ENCODE data around the gene CTR9. TPM values are rescaled to one million over a fixed set of nuclear protein-coding genes. Genes with fewer than 3 reads are reported as not detected.

The CTR9 gene
- total RNA-seq, 2 donors from 2014 or later = 34.0 to 47.4 TPM

DNA sequence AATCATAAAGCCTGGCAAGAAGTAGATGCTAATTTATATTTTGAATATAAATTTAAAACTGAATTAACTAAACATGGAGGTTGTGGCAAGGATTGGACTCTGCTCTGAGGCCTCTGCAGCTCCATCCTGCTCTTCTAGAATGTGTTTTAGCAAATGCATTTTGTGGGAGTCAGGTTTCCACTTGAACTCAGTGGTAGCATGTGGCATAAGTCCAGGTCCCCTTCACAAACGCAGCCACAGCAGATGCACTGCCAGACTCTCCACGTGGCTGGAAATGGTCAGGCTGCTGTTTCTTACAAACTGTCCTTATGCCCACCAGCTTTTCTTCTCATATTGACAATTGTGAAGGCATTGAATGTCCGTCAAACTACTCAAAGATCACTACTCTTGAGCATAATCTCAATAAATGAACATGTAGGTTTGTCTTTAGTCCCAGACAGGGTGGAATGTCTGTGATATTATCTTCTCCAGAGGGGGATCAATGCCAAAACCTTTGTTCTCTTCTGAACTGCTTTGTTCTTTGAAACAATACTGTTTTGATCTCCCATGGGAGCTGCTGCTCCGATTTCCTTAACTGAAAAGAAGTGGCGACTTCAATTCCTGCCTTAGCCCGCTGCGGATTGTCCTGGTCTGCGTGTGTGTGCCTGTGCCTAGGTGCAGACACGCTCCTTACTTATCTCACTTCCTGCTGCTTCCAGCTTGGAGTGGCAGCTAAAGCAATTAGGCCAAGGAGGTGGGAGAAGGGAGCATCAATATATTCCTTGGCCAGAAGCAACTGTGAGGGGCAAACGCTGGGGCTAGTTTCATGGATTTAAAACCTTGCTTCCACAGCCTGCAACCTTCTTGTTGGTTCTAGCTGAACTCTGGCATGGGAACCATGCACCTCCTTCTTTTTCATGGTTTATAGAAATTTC, 33.4 kb downstream of the CTR9 start:
- Mint-ChIP-seq H3K4me3 (no peak overlapping the region), H3K27me3 (no peaks in the 10 kb centered on the region), H3K36me3 (ENCODE audit: low read depth) (no peaks in the 10 kb centered on the region), H3K4me1 (no peaks in the 10 kb centered on the region), H3K9me3 (no peaks in the 10 kb centered on the region), H3K27ac (no peak overlapping the region)
- ATAC-seq (replicated peaks) = no peak

DNA sequence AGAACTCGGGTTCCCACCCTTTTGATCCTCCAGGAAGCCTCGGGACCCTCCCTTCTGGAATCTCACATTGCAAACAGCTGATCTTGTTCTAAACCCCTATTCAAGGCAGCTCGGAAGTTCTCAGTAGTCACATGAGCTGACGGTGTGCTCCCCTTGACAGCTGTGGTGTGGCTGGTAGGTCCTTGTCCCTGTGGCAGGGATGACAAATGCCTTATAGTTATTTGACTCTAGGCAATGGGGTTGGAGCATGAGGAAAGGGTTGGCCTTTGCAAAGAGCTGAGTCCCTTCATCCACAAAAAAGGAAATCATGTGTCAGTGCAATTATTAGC, 34.1 kb downstream of the CTR9 start:
- no peak for ATAC-seq (replicated peaks)
- H3K4me3 Mint-ChIP-seq = no peak overlapping the region
- no peaks in the 10 kb centered on the region for H3K4me1 Mint-ChIP-seq
- no peaks in the 10 kb centered on the region for H3K9me3 Mint-ChIP-seq
- no peaks in the 10 kb centered on the region for H3K36me3 Mint-ChIP-seq (ENCODE audit: low read depth)
- no peak overlapping the region for H3K27ac Mint-ChIP-seq
- H3K27me3 Mint-ChIP-seq = no peaks in the 10 kb centered on the region

DNA sequence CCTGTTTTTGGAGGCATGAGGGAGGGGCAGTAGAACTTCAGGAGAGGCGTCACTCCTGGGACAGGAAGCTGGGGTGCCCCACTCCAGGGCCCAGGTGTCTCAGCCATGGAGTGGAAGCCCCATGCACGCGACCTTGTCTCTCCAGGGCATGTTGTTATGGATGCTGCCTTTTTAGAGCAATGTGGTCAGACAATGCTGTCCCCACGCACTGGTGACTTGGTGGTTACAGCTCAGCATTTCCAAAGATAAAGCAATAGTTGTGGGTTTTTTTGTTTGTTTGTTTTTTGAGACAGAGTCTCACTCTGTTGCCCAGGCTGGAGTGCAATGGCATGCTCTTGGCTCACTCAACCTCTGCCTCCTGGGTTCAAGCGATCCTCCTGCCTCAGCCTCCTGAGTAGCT, 35.4 kb downstream of the CTR9 start:
- Mint-ChIP-seq H3K36me3 (ENCODE audit: low read depth) (no peaks in the 10 kb centered on the region), H3K27me3 (no peaks in the 10 kb centered on the region), H3K4me3 (no peak overlapping the region), H3K9me3 (no peaks in the 10 kb centered on the region), H3K27ac (no peak overlapping the region), H3K4me1 (no peaks in the 10 kb centered on the region)
- ATAC-seq (replicated peaks) = no peak

DNA sequence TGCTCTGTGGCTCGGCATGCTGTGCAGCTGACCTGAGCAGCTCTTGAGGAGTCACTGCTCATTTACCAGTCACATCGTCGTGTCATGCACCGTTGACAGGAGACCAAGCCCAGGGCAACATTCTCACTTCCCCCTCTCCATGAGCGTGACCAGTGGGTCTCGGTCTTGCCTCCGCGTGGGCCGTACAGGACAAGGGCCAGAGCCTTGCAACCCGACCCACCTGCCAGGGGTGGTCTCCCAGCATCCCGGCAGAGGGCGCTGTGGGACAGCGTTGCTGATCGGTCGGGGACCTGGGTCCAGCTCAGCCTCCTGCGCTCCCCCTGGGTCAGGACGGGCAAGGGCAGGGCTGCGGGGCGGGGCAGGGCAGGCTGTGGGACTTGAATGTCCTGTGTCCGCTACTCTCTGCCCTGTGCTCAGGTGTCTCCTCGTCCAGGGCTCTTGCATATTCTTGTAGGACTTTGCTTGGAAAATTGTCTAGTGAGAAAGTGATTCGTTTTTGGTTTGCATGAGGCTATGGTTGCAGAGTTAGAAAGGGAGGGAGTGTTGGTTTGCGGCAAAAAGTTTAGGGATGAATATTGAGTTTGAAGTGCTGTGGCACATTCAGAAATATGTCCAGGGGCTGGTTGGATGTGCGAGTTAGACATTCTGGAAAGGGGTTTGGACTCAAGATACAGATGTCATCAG, 41.5 kb downstream of the CTR9 start:
- Mint-ChIP-seq H3K4me3 (peak overlapping the region; percentile 37), H3K27ac (peak overlapping the region; percentile 25)

DNA sequence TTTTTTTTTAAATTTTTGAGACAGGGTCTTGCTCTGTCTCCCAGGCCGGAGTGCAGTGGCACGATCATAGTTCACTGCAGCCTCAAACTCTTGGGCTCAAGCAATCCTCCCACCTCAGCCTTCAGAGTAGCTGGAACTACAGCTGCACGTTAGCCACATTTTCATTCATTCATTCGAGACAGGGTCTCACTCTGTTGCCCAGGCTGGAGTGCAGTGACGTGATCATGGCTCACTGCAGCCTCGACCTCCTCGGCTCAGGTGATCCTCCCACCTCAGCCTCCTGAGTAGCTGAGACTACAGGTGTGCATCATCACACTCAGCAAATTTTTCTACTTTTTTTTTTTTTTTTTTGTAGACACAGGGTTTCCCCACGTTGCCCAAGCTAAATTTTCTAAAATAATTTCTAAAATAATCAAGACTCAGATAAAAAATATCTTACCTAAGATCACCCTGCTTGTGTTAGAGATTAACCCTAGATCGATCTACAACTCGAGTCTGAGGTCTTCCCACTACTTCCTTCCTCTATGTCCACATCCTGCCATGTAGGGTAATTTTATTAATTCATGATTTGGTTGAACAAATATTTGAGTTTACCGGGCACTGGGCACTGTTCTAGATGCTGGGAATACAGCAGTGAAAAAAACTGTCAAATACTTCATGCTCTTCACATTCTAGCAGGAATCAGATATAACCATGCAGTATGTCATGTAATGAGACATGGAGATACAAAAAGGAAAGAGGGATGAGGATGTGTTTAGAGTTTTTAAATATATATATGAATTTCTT, 42.6 kb downstream of the CTR9 start:
- peaks cover 27% of the 10 kb centered on the region for H3K36me3 Mint-ChIP-seq (ENCODE audit: low read depth)
- no peaks in the 10 kb centered on the region for H3K9me3 Mint-ChIP-seq
- peaks cover 10% of the 10 kb centered on the region for H3K27me3 Mint-ChIP-seq
- peaks cover 19% of the 10 kb centered on the region for H3K4me1 Mint-ChIP-seq
- ATAC-seq (replicated peaks) = no peak
- H3K27ac Mint-ChIP-seq = no peak overlapping the region
- H3K4me3 Mint-ChIP-seq = no peak overlapping the region

More for the DNA sequence above, 41.5 kb downstream of the CTR9 start:
- Mint-ChIP-seq H3K9me3 (no peaks in the 10 kb centered on the region), H3K36me3 (ENCODE audit: low read depth) (peaks cover 16% of the 10 kb centered on the region), H3K27me3 (peaks cover 10% of the 10 kb centered on the region), H3K4me1 (peaks cover 19% of the 10 kb centered on the region)
- ATAC-seq (replicated peaks) = peak; percentile 96

DNA sequence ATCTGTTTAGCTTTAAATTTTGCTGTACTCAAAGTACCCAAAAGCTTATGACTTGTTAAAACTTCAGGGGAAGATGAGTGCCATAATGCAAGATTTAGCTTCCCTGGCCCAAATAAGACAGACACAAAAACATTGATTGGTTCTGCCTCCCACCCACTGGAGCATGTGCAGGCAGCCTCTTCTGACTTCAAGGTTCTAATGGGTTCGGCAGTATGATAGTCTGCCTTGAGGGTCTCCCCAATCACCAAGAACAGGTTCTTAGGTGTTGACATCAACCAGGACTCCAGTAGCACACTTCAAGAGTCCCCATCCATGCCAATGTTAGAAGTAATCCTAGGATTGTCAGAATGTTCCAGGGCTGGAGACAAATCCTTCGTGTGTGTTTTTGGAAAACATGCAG, 45.1 kb downstream of the CTR9 start:
- H3K36me3 Mint-ChIP-seq (ENCODE audit: low read depth) = peaks cover 52% of the 10 kb centered on the region
- no peaks in the 10 kb centered on the region for H3K9me3 Mint-ChIP-seq
- peaks cover 39% of the 10 kb centered on the region for H3K4me1 Mint-ChIP-seq
- H3K27me3 Mint-ChIP-seq = peaks cover 10% of the 10 kb centered on the region
- no peak overlapping the region for H3K27ac Mint-ChIP-seq
- no peak overlapping the region for H3K4me3 Mint-ChIP-seq
- ATAC-seq (replicated peaks) = no peak

DNA sequence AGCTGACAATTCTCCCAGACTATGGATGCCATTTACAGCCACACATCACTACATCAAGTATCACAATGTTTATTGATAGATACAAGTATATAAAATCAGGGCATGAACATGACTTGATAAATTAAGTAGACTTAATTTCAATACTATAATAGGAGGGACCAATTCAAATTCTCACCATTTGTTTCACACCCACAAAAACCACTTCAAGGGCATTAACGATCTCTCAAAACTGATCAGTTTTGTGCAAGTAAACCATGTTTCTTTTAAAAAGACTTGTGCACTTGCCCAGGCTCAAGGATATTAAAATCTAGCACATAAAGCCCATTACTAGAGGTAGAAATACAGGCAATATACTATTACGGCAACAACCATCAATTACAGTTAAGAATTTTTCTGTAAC, 46.0 kb downstream of the CTR9 start:
- no peak for ATAC-seq (replicated peaks)
- peaks cover 45% of the 10 kb centered on the region for H3K4me1 Mint-ChIP-seq
- H3K27me3 Mint-ChIP-seq = peaks cover 8% of the 10 kb centered on the region
- H3K27ac Mint-ChIP-seq = peak overlapping the region; percentile 25
- no peaks in the 10 kb centered on the region for H3K9me3 Mint-ChIP-seq
- H3K4me3 Mint-ChIP-seq = no peak overlapping the region
- H3K36me3 Mint-ChIP-seq (ENCODE audit: low read depth) = peaks cover 60% of the 10 kb centered on the region

DNA sequence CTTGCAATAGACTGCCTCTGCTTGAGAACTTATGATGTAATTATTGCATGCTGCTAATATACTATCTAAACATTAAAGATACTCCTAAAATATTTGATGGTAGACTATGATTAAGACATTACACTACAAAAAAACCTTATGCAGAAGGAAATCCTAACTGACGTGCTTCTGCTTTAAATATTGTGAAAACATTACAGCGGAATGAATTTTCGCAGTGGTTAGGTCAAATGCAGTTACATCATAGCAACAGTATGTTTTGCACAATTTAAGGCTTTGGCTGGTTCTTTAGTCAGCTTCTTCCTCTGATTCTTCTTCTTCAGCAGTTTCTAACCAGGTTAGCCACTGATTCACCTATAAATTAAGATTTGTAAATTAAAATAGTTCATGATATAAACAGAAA, 46.5 kb downstream of the CTR9 start:
- Mint-ChIP-seq H3K27ac (peak overlapping the region; percentile 25), H3K9me3 (no peaks in the 10 kb centered on the region), H3K4me1 (peaks cover 42% of the 10 kb centered on the region), H3K36me3 (ENCODE audit: low read depth) (peaks cover 66% of the 10 kb centered on the region), H3K4me3 (no peak overlapping the region), H3K27me3 (peaks cover 6% of the 10 kb centered on the region)
- no peak for ATAC-seq (replicated peaks)

DNA sequence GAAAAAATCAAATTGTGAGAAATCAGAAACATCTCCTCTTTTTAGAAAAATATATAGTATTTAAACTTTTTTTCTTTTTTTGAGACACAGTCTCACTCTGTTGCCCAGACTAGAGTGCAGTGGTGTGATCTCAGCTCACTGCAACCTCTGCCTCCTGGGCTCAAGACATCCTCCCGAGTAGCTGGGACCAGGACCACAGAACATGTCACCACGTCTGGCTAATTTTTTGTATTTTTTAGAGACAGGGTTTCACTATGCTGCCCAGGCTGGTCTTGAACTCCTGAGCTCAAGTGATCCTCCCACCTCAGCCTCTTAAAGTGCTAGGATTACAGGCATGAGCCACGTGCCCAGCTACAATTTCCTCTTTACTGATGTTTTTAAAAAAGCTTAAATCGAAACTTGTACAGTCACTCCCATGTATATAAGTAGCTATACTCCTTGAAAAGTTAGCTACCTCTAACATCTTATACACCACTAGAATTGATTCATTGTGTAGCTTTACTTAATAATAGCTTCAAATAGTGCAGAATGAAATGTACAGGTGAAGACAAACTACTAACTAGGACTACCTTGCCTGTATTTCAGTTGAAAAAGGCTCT, 47.4 kb downstream of the CTR9 start:
- H3K27ac Mint-ChIP-seq = peak overlapping the region; percentile 74
- H3K9me3 Mint-ChIP-seq = no peaks in the 10 kb centered on the region
- H3K36me3 Mint-ChIP-seq (ENCODE audit: low read depth) = peaks cover 75% of the 10 kb centered on the region
- H3K4me3 Mint-ChIP-seq = peak overlapping the region; percentile 48
- H3K27me3 Mint-ChIP-seq = no peaks in the 10 kb centered on the region
- peak; percentile 69 for ATAC-seq (replicated peaks)
- H3K4me1 Mint-ChIP-seq = peaks cover 36% of the 10 kb centered on the region

DNA sequence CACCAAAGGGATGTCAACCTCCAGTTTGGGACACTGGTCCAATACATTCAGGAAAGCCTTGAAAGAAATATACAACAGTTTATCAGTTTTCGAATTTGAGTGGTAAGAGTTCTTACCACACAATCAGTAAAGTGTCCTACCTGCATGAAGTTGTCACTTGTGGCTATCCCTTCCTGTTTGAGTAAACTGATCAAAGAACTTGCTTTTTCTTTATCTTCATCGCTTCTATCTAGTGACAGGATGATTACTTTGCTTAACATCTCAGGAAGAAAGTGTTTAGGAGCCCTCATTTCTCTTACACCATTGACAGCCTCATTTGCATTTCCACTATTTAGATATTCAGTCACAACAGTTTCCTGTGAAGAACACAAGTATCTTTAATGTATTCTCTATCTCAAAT, 49.2 kb downstream of the CTR9 start:
- peaks cover 93% of the 10 kb centered on the region for H3K36me3 Mint-ChIP-seq (ENCODE audit: low read depth)
- no peak for ATAC-seq (replicated peaks)
- peak overlapping the region; percentile 48 for H3K4me3 Mint-ChIP-seq
- peak overlapping the region; percentile 74 for H3K27ac Mint-ChIP-seq
- H3K27me3 Mint-ChIP-seq = no peaks in the 10 kb centered on the region
- H3K9me3 Mint-ChIP-seq = no peaks in the 10 kb centered on the region
- peaks cover 36% of the 10 kb centered on the region for H3K4me1 Mint-ChIP-seq

DNA sequence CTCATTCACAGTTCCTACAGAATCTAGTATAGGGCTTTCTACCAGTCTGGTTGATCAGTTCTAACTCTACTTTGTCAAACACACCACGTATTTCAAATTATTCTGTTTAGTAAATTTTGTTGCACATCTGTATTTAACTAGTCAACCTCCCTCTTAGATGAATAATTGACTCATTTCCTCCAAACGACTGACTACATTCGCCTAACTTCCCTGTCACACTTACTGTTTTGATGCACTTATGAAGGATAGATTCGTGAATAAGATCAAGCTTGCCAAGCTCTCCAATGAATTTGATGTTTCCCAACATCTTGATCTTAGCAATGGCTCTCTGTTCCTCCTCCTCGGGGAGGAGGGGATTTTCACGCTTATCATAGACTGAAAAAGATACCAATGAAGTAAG, 52.6 kb downstream of the CTR9 start:
- no peaks in the 10 kb centered on the region for H3K9me3 Mint-ChIP-seq
- H3K36me3 Mint-ChIP-seq (ENCODE audit: low read depth) = peaks cover 100% of the 10 kb centered on the region
- H3K4me3 Mint-ChIP-seq = peak overlapping the region; percentile 93
- no peak for ATAC-seq (replicated peaks)
- peaks cover 46% of the 10 kb centered on the region for H3K4me1 Mint-ChIP-seq
- H3K27me3 Mint-ChIP-seq = no peaks in the 10 kb centered on the region
- peak overlapping the region; percentile 38 for H3K27ac Mint-ChIP-seq

DNA sequence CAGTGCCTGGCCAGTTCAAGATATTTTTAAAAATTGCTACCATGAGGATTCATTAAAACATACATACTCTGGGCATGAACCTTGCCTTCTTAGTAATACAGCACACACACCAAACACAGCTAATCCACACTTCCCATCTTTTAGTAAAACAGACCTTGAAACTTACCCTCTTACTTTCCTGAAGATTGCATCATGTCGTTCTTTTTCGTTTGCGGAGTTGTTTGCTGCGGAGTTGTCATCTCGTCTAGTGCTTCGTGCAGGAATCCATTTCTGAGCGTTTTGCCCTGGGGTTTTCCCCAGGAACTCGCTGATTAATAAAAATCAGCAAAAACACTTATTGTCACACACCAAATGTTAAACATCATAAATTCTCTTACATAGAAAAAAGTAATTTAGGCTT, 54.7 kb downstream of the CTR9 start:
- Mint-ChIP-seq H3K4me1 (peaks cover 35% of the 10 kb centered on the region), H3K27me3 (no peaks in the 10 kb centered on the region)

DNA sequence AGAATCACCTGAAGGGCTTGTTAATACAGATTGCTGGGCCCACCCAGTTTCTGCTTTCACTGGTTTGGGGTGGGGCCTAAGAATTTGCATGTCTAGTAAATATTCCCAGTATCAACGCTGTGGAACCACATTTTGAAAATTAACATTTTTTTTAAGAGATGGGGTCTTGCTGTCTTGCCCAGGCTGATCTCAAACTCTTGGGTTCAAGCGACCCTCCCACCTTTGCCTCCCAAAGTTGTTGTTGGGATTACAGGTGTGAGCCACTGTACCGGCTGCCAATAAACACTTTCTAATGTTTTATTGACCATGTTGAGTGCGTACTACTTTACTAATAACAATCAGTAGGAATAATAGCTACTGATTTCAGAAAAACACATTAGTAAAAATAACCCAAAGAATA, 55.2 kb downstream of the CTR9 start:
- ATAC-seq (replicated peaks) = no peak
- no peaks in the 10 kb centered on the region for H3K9me3 Mint-ChIP-seq
- peak overlapping the region; percentile 94 for H3K27ac Mint-ChIP-seq
- peaks cover 79% of the 10 kb centered on the region for H3K36me3 Mint-ChIP-seq (ENCODE audit: low read depth)
- peaks cover 32% of the 10 kb centered on the region for H3K4me1 Mint-ChIP-seq
- no peaks in the 10 kb centered on the region for H3K27me3 Mint-ChIP-seq
- H3K4me3 Mint-ChIP-seq = peak overlapping the region; percentile 93

More for the DNA sequence above, 54.7 kb downstream of the CTR9 start:
- peak overlapping the region; percentile 93 for H3K4me3 Mint-ChIP-seq
- no peak for ATAC-seq (replicated peaks)
- H3K36me3 Mint-ChIP-seq (ENCODE audit: low read depth) = peaks cover 84% of the 10 kb centered on the region
- H3K27ac Mint-ChIP-seq = peak overlapping the region; percentile 94
- no peaks in the 10 kb centered on the region for H3K9me3 Mint-ChIP-seq
